NB4 (cell line): ENCODE measurements around the gene RPL41.
"Not testable (repeated sequence)": the region's sequence is repeated elsewhere in the genome, so short reads cannot be mapped to it uniquely, and the experiment has no call there.

Experiments used
- MAX ChIP-seq: IDR thresholded peaks from 2 replicates; pipeline ENCODE4 v1.6.1; 2011; ENCODE audit warnings: low read depth, low read length
- POLR2A ChIP-seq: IDR thresholded peaks from 2 replicates; pipeline ENCODE4 v1.6.1; 2011; ENCODE audit warnings: mild to moderate bottlenecking; ENCODE audit not compliant: insufficient read length; ENCODE audit errors: extremely low read depth
- TF ChIP-seq, protein P1 (sequence below): IDR thresholded peaks from one replicate; pipeline ENCODE4 v1.5.1; 2012; ENCODE audit warnings: low read depth, low read length

DNA sequence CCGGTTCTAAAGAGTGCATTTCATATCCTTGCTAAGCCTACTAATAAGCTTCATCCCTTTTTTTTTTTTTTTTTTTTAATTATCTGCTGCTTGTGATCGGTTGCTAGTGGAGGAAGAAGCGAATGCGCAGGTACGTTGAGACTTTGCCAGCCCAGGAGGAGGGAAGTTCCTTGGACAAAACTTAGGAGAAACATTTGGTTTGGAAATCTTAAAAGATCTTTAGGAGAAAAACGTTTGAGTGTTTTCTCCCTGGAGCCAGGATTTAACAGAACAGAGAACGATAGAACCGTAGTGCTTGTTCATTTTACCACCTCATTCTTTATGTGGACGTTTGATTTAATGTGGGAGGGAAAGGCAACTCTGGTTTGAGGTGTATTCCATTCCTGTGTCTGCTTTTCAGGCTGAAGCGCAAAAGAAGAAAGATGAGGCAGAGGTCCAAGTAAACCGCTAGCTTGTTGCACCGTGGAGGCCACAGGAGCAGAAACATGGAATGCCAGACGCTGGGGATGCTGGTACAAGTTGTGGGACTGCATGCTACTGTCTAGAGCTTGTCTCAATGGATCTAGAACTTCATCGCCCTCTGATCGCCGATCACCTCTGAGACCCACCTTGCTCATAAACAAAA, 761 bp downstream of the RPL41 start:
- TF ChIP-seq, protein P1, sequence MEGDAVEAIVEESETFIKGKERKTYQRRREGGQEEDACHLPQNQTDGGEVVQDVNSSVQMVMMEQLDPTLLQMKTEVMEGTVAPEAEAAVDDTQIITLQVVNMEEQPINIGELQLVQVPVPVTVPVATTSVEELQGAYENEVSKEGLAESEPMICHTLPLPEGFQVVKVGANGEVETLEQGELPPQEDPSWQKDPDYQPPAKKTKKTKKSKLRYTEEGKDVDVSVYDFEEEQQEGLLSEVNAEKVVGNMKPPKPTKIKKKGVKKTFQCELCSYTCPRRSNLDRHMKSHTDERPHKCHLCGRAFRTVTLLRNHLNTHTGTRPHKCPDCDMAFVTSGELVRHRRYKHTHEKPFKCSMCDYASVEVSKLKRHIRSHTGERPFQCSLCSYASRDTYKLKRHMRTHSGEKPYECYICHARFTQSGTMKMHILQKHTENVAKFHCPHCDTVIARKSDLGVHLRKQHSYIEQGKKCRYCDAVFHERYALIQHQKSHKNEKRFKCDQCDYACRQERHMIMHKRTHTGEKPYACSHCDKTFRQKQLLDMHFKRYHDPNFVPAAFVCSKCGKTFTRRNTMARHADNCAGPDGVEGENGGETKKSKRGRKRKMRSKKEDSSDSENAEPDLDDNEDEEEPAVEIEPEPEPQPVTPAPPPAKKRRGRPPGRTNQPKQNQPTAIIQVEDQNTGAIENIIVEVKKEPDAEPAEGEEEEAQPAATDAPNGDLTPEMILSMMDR = not testable (repeated sequence)
- not testable (repeated sequence) for TF ChIP-seq POLR2A, MAX
